ENCODE measurements around the gene TYW1B. TPM values are rescaled to one million over a fixed set of nuclear protein-coding genes. Genes with fewer than 3 reads are reported as not detected.
"Not testable (repeated sequence)": the region's sequence is repeated elsewhere in the genome, so short reads cannot be mapped to it uniquely, and the experiment has no call there.

TYW1B gene
- total RNA-seq, 1 experiment from 2014 or later, result 2.6 TPM

GRCh38 chr7:72668435-72668834, 159.6 kb downstream of the TYW1B start:
- BruUV-seq (replicated peaks); intact Hi-C loops (cut with micrococcal nuclease; ENCODE audit: unreplicated experiment): not testable (repeated sequence)

GRCh38 chr7:72667049-72667448, 161.0 kb downstream of the TYW1B start:
- H3K27ac ChIP-seq (ENCODE audit: low read depth, low read length, poor library complexity, severe bottlenecking); DNase-seq (ENCODE audit: low spot score); H3K4me3 ChIP-seq (ENCODE audit: low read depth, low read length, poor library complexity, severe bottlenecking); BruUV-seq (replicated peaks); CTCF ChIA-PET; intact Hi-C loops (cut with micrococcal nuclease; ENCODE audit: unreplicated experiment); H3K36me3 ChIP-seq (ENCODE audit: insufficient read depth, low read length, poor library complexity, severe bottlenecking); H3K4me1 ChIP-seq (ENCODE audit: insufficient read depth, low read length, poor library complexity, severe bottlenecking); POLR2A ChIA-PET (ENCODE audit: low non-redundant PET); H3K27me3 ChIP-seq (replicated peaks; ENCODE audit: insufficient read depth, low read depth, low read length, poor library complexity); H3K9me3 ChIP-seq (ENCODE audit: low read depth, low read length, poor library complexity, severe bottlenecking): not testable (repeated sequence)

More at GRCh38 chr7:72668435-72668834, 159.6 kb downstream of the TYW1B start:
- H3K4me1 ChIP-seq (ENCODE audit: insufficient read depth, low read length, poor library complexity, severe bottlenecking); H3K27ac ChIP-seq (ENCODE audit: low read depth, low read length, poor library complexity, severe bottlenecking); H3K9me3 ChIP-seq (ENCODE audit: low read depth, low read length, poor library complexity, severe bottlenecking); CTCF ChIA-PET; POLR2A ChIA-PET (ENCODE audit: low non-redundant PET); H3K4me3 ChIP-seq (ENCODE audit: low read depth, low read length, poor library complexity, severe bottlenecking); H3K36me3 ChIP-seq (ENCODE audit: insufficient read depth, low read length, poor library complexity, severe bottlenecking); H3K27me3 ChIP-seq (replicated peaks; ENCODE audit: insufficient read depth, low read depth, low read length, poor library complexity); DNase-seq (ENCODE audit: low spot score): not testable (repeated sequence)

GRCh38 chr7:72648574-72648973, 179.4 kb downstream of the TYW1B start:
- CTCF ChIA-PET; H3K36me3 ChIP-seq (ENCODE audit: insufficient read depth, low read length, poor library complexity, severe bottlenecking); BruUV-seq (replicated peaks): not testable (repeated sequence)

GRCh38 chr7:72643708-72644107, 184.3 kb downstream of the TYW1B start:
- H3K36me3 ChIP-seq (ENCODE audit: insufficient read depth, low read length, poor library complexity, severe bottlenecking); H3K9me3 ChIP-seq (ENCODE audit: low read depth, low read length, poor library complexity, severe bottlenecking); H3K27me3 ChIP-seq (replicated peaks; ENCODE audit: insufficient read depth, low read depth, low read length, poor library complexity); POLR2A ChIA-PET (ENCODE audit: low non-redundant PET); intact Hi-C loops (cut with micrococcal nuclease; ENCODE audit: unreplicated experiment); BruUV-seq (replicated peaks); H3K4me3 ChIP-seq (ENCODE audit: low read depth, low read length, poor library complexity, severe bottlenecking); CTCF ChIA-PET; DNase-seq (ENCODE audit: low spot score); H3K27ac ChIP-seq (ENCODE audit: low read depth, low read length, poor library complexity, severe bottlenecking); H3K4me1 ChIP-seq (ENCODE audit: insufficient read depth, low read length, poor library complexity, severe bottlenecking): not testable (repeated sequence)

More at GRCh38 chr7:72648574-72648973, 179.4 kb downstream of the TYW1B start:
- H3K27ac ChIP-seq (ENCODE audit: low read depth, low read length, poor library complexity, severe bottlenecking); intact Hi-C loops (cut with micrococcal nuclease; ENCODE audit: unreplicated experiment); DNase-seq (ENCODE audit: low spot score); H3K27me3 ChIP-seq (replicated peaks; ENCODE audit: insufficient read depth, low read depth, low read length, poor library complexity); POLR2A ChIA-PET (ENCODE audit: low non-redundant PET); H3K9me3 ChIP-seq (ENCODE audit: low read depth, low read length, poor library complexity, severe bottlenecking); H3K4me3 ChIP-seq (ENCODE audit: low read depth, low read length, poor library complexity, severe bottlenecking); H3K4me1 ChIP-seq (ENCODE audit: insufficient read depth, low read length, poor library complexity, severe bottlenecking): not testable (repeated sequence)

- POLR2A ChIA-PET (ENCODE audit: low non-redundant PET); H3K4me3 ChIP-seq (ENCODE audit: low read depth, low read length, poor library complexity, severe bottlenecking); DNase-seq (ENCODE audit: low spot score); H3K9me3 ChIP-seq (ENCODE audit: low read depth, low read length, poor library complexity, severe bottlenecking); BruUV-seq (replicated peaks); H3K27me3 ChIP-seq (replicated peaks; ENCODE audit: insufficient read depth, low read depth, low read length, poor library complexity); intact Hi-C loops (cut with micrococcal nuclease; ENCODE audit: unreplicated experiment); H3K36me3 ChIP-seq (ENCODE audit: insufficient read depth, low read length, poor library complexity, severe bottlenecking); H3K4me1 ChIP-seq (ENCODE audit: insufficient read depth, low read length, poor library complexity, severe bottlenecking); CTCF ChIA-PET; H3K27ac ChIP-seq (ENCODE audit: low read depth, low read length, poor library complexity, severe bottlenecking): not testable (repeated sequence)
These were observed 186.3 kb downstream of the TYW1B start for GRCh38 chr7:72641485-72642248.

GRCh38 chr7:72640740-72641139, 187.3 kb downstream of the TYW1B start:
- BruUV-seq (replicated peaks); H3K9me3 ChIP-seq (ENCODE audit: low read depth, low read length, poor library complexity, severe bottlenecking); H3K27ac ChIP-seq (ENCODE audit: low read depth, low read length, poor library complexity, severe bottlenecking); H3K4me3 ChIP-seq (ENCODE audit: low read depth, low read length, poor library complexity, severe bottlenecking); DNase-seq (ENCODE audit: low spot score); POLR2A ChIA-PET (ENCODE audit: low non-redundant PET); CTCF ChIA-PET; intact Hi-C loops (cut with micrococcal nuclease; ENCODE audit: unreplicated experiment); H3K4me1 ChIP-seq (ENCODE audit: insufficient read depth, low read length, poor library complexity, severe bottlenecking); H3K36me3 ChIP-seq (ENCODE audit: insufficient read depth, low read length, poor library complexity, severe bottlenecking); H3K27me3 ChIP-seq (replicated peaks; ENCODE audit: insufficient read depth, low read depth, low read length, poor library complexity): not testable (repeated sequence)
